HEK293 (cell line): ENCODE data around the gene ZFAND2B.

ENCODE experiments used
- CTCF ChIA-PET: fragments of 350-600 bp; formaldehyde crosslinking; extraction: SDS; loops from one replicate; lab custom pipeline; 2021; ENCODE audit warnings: antibody characterized with exemption; lab: Yijun Ruan, JAX
- POLR2A ChIA-PET: fragments of 300-600 bp; formaldehyde crosslinking; extraction: SDS; loops from one replicate; lab custom pipeline; 2020; ENCODE audit warnings: antibody characterized with exemption, inconsistent platforms; lab: Yijun Ruan, JAX
- H3K27ac ChIP-seq: fragments of 200-500 bp; sonication (Bioruptor generic); 2 replicates; pipeline ENCODE4 v1.5.1; 2014; ENCODE audit warnings: low read depth, low read length, control low read depth, inconsistent platforms; ENCODE audit errors: extremely low read depth
- H3K36me3 ChIP-seq, 2 experiments: fragments of 200-500 bp in 1 of 2; sonication (Bioruptor generic) in 1 of 2; 1 replicate in 1 of 2; 2 replicates in 1 of 2; pipeline ENCODE4 v1.5.1; 2014 to 2017; ENCODE audit warnings: inconsistent platforms in 2 of 2, low read length in 2 of 2; ENCODE audit not compliant: control insufficient read depth in 2 of 2, insufficient read depth in 1 of 2
- H3K4me1 ChIP-seq: fragments of 200-500 bp; sonication (Bioruptor generic); 2 replicates; pipeline ENCODE4 v1.5.1; 2014; ENCODE audit warnings: mild to moderate bottlenecking, low read length, inconsistent platforms; ENCODE audit not compliant: control insufficient read depth, insufficient read depth
- H3K4me3 ChIP-seq: 2 replicates; pipeline ENCODE4 v1.5.1; 2011; ENCODE audit warnings: low read depth, mild to moderate bottlenecking, control low read depth, low read length, moderate library complexity
- H3K9me3 ChIP-seq: fragments of 200-500 bp; sonication (Bioruptor generic); 2 replicates; pipeline ENCODE4 v1.5.1; 2014; ENCODE audit warnings: low read depth, low read length, inconsistent platforms; ENCODE audit not compliant: control insufficient read depth, insufficient read depth
- GFI1B ChIP-seq: fragments of 450-650 bp; formaldehyde crosslinking; IDR thresholded peaks from 2 replicates; pipeline ENCODE4 v1.5.1; 2016; ENCODE audit warnings: missing biosample characterization, missing genetic modification characterization
- GLI4 ChIP-seq: fragments of 450-650 bp; formaldehyde crosslinking; IDR thresholded peaks from 2 replicates; pipeline ENCODE4 v1.5.1; 2016; ENCODE audit warnings: missing biosample characterization, missing genetic modification characterization
- GLIS1 ChIP-seq: fragments of 450-650 bp; formaldehyde crosslinking; IDR thresholded peaks from 2 replicates; pipeline ENCODE4 v1.5.1; 2016; ENCODE audit warnings: missing biosample characterization, missing genetic modification characterization
- KLF9 ChIP-seq: fragments of 450-650 bp; formaldehyde crosslinking; IDR thresholded peaks from 2 replicates; pipeline ENCODE4 v1.5.1; 2016; ENCODE audit warnings: missing biosample characterization, missing genetic modification characterization, low read depth
- MEIS1 ChIP-seq: sonication (generic); formaldehyde crosslinking; IDR thresholded peaks from 2 replicates; pipeline ENCODE4 v1.8.1; 2022; ENCODE audit warnings: missing genetic modification reagents, mild to moderate bottlenecking, borderline replicate concordance
- SALL2 ChIP-seq: fragments of 450-650 bp; formaldehyde crosslinking; IDR thresholded peaks from 2 replicates; pipeline ENCODE4 v1.5.0; 2017; ENCODE audit warnings: missing biosample characterization, mild to moderate bottlenecking, missing genetic modification characterization, borderline replicate concordance
- SCRT1 ChIP-seq: fragments of 450-650 bp; formaldehyde crosslinking; IDR thresholded peaks from 2 replicates; pipeline ENCODE4 v1.5.1; 2016; ENCODE audit warnings: missing biosample characterization, missing genetic modification characterization, borderline replicate concordance
- SP3 ChIP-seq: fragments of 450-650 bp; formaldehyde crosslinking; IDR thresholded peaks from 2 replicates; pipeline ENCODE4 v1.5.1; 2016; ENCODE audit warnings: missing biosample characterization, missing genetic modification characterization
- ZBTB17 ChIP-seq: fragments of 450-650 bp; formaldehyde crosslinking; IDR thresholded peaks from 2 replicates; pipeline ENCODE4 v1.5.1; 2016; ENCODE audit warnings: missing biosample characterization, missing genetic modification characterization
- ZBTB21 ChIP-seq: fragments of 450-650 bp; formaldehyde crosslinking; IDR thresholded peaks from 2 replicates; pipeline ENCODE4 v1.5.1; 2017; ENCODE audit warnings: missing biosample characterization, missing genetic modification characterization
- ZIC2 ChIP-seq: fragments of 450-650 bp; formaldehyde crosslinking; IDR thresholded peaks from 2 replicates; pipeline ENCODE4 v1.5.1; 2016; ENCODE audit warnings: missing biosample characterization, missing genetic modification characterization
- ZNF214 ChIP-seq: fragments of 450-650 bp; formaldehyde crosslinking; IDR thresholded peaks from 2 replicates; pipeline ENCODE4 v1.5.1; 2017; ENCODE audit warnings: missing biosample characterization, mild to moderate bottlenecking, missing genetic modification characterization, borderline replicate concordance
- ZNF239 ChIP-seq: fragments of 450-650 bp; formaldehyde crosslinking; IDR thresholded peaks from 2 replicates; pipeline ENCODE4 v1.5.1; 2016; ENCODE audit warnings: missing biosample characterization, missing genetic modification characterization
- ZNF24 ChIP-seq: fragments of 450-650 bp; formaldehyde crosslinking; IDR thresholded peaks from 2 replicates; pipeline ENCODE4 v1.5.1; 2016; ENCODE audit warnings: missing biosample characterization, missing genetic modification characterization
- ZNF335 ChIP-seq: fragments of 450-650 bp; formaldehyde crosslinking; conservative IDR thresholded peaks from 2 replicates; pipeline ENCODE4 v1.5.1; 2016; ENCODE audit warnings: missing biosample characterization, missing genetic modification characterization
- ZNF37A ChIP-seq: fragments of 450-650 bp; IDR thresholded peaks from 2 replicates; pipeline ENCODE4 v1.5.1; 2018; ENCODE audit warnings: missing biosample characterization, missing genetic modification characterization
- ZNF596 ChIP-seq: fragments of 450-650 bp; IDR thresholded peaks from 2 replicates; pipeline ENCODE4 v1.5.0; 2018; ENCODE audit warnings: missing biosample characterization, mild to moderate bottlenecking, missing genetic modification characterization, moderate library complexity
- ZNF629 ChIP-seq: fragments of 450-650 bp; formaldehyde crosslinking; IDR thresholded peaks from 2 replicates; pipeline ENCODE4 v1.5.1; 2017; ENCODE audit warnings: missing biosample characterization, missing genetic modification characterization
- ZSCAN16 ChIP-seq: fragments of 450-650 bp; formaldehyde crosslinking; IDR thresholded peaks from 2 replicates; pipeline ENCODE4 v1.5.1; 2016; ENCODE audit warnings: missing biosample characterization, missing genetic modification characterization
- ZXDB ChIP-seq: fragments of 450-650 bp; formaldehyde crosslinking; IDR thresholded peaks from 2 replicates; pipeline ENCODE4 v1.5.1; 2016; ENCODE audit warnings: missing biosample characterization, missing genetic modification characterization
- TF ChIP-seq, protein P1 (sequence below): fragments of 450-650 bp; formaldehyde crosslinking; IDR thresholded peaks from 2 replicates; pipeline ENCODE4 v1.5.1; 2016; ENCODE audit warnings: missing biosample characterization, missing genetic modification characterization, borderline replicate concordance
- TF ChIP-seq, protein P2 (sequence below): fragments of 450-650 bp; formaldehyde crosslinking; IDR thresholded peaks from 2 replicates; pipeline ENCODE4 v1.5.1; 2017; ENCODE audit warnings: missing biosample characterization, missing genetic modification characterization
- TF ChIP-seq, protein P3 (sequence below): fragments of 450-650 bp; formaldehyde crosslinking; IDR thresholded peaks from 2 replicates; pipeline ENCODE4 v1.5.1; 2017; ENCODE audit warnings: missing biosample characterization, missing genetic modification characterization
- TF ChIP-seq, protein P4 (sequence below): fragments of 450-650 bp; formaldehyde crosslinking; IDR thresholded peaks from 2 replicates; pipeline ENCODE4 v1.5.1; 2016; ENCODE audit warnings: missing biosample characterization, missing genetic modification characterization

ZFAND2B gene

DNA sequence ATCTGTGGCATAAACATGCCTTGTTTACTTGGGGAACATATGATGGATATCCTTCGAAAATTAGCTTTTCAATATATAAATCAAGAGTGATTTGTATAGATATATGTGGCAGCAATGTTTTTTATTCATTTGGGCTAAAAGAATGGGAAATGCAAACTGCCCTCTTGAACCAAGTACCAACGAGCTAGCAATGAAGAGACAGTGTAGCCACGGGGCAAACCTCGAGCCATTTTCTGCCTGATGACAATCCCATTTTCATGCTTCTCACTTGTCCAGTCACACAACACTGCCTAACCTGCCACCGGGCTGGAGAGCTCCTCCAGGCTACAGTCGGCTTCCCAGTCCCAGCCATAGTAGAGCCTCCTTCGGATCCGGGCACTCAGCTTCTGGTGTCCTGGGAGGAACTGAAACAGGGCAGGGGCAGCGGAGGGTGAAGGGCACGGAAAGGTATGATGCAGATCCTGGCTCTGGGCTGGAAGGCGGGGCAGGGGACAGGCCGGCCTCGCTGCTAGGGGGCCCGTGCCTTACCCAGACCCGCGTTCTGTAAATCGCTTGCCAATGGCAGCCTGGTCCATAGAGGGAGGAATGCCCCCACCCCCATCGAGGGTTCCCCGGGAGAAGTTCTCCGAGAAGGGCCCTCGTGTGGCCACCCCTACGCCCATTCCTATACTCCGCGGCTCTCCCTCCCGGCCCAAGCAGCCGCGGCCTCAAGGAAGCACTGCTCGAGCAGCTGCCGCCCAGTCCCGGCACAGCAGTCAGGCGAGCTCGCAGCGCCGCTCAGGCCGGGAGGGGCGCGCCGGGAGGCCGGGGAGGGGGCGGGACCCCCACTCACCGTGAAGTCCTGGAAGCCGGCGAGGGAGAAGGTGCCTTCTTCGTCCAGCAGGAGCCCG, 30.4 kb upstream of the ZFAND2B start (continued):
- TF ChIP-seq, protein P1, sequence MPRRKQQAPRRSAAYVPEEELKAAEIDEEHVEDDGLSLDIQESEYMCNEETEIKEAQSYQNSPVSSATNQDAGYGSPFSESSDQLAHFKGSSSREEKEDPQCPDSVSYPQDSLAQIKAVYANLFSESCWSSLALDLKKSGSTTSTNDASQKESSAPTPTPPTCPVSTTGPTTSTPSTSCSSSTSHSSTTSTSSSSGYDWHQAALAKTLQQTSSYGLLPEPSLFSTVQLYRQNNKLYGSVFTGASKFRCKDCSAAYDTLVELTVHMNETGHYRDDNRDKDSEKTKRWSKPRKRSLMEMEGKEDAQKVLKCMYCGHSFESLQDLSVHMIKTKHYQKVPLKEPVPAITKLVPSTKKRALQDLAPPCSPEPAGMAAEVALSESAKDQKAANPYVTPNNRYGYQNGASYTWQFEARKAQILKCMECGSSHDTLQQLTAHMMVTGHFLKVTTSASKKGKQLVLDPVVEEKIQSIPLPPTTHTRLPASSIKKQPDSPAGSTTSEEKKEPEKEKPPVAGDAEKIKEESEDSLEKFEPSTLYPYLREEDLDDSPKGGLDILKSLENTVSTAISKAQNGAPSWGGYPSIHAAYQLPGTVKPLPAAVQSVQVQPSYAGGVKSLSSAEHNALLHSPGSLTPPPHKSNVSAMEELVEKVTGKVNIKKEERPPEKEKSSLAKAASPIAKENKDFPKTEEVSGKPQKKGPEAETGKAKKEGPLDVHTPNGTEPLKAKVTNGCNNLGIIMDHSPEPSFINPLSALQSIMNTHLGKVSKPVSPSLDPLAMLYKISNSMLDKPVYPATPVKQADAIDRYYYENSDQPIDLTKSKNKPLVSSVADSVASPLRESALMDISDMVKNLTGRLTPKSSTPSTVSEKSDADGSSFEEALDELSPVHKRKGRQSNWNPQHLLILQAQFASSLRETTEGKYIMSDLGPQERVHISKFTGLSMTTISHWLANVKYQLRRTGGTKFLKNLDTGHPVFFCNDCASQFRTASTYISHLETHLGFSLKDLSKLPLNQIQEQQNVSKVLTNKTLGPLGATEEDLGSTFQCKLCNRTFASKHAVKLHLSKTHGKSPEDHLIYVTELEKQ (tag by site-specific recombination): no peak
- TF ChIP-seq SCRT1 (tag by site-specific recombination) (no peak), ZNF24 (tag by site-specific recombination) (no peak), ZNF37A (tag by site-specific recombination) (no peak), ZNF629 (tag by site-specific recombination) (no peak), ZIC2 (no peak), GFI1B (tag by site-specific recombination) (no peak), ZNF239 (no peak), ZNF214 (no peak), ZXDB (tag by site-specific recombination) (no peak), MEIS1 (CRISPR knock-in tag) (no peak), ZNF335 (tag by site-specific recombination) (peak; percentile 90), SALL2 (tag by site-specific recombination) (no peak)
- TF ChIP-seq, protein P2, sequence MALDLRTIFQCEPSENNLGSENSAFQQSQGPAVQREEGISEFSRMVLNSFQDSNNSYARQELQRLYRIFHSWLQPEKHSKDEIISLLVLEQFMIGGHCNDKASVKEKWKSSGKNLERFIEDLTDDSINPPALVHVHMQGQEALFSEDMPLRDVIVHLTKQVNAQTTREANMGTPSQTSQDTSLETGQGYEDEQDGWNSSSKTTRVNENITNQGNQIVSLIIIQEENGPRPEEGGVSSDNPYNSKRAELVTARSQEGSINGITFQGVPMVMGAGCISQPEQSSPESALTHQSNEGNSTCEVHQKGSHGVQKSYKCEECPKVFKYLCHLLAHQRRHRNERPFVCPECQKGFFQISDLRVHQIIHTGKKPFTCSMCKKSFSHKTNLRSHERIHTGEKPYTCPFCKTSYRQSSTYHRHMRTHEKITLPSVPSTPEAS (tag by site-specific recombination): no peak

DNA sequence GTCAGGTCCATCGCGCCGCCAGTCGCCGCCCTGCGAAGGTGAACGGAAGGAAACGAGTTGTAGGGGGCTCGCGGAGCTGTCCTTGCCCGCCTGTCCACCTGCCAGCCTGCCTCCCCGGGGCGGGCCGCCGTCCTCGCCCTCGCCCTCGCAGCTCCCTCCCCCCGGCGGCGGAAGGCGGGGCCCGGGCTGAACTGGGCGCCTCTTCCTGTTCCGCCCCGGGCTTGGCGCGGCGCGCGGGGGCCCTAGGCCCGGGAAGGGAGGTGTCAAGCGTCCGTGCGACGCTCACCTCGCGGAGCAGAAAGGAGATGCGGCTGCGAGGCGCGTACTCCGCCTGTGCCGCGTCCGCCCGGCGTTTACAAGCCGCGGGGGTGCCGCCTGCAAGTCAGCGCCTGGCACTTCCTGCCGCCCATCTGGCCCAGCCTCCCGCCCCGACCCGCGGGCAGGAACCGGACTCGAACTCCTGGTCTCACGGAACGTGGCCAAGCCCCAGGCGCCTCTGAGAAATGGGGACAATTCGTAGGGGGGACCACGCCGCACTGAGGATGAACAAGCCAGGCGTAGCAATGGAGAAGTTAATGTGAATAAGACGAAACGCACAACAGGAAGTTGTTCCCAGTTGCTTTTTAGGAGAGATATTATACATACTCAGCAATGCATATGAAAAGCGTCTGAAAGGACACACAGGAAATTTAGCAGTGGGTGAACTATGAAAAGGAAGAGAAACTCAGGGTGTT, 29.6 kb upstream of the ZFAND2B start, which contains the start of gene CNPPD1:
TSS of gene CNPPD1 (minus strand) at position 108 of the 734 bp plus-strand sequence. CDS start at position 11, 97 bp downstream.
- ChIA-PET CTCF (interaction anchor here (0.5 to 8.4 kb wide), 7 partner anchors 17 to 240 kb away, joined by 3 to 101 read pairs (median 3); partner anchors contain the start of genes GLB1L, NHEJ1 and STK16), POLR2A (interaction anchor here (0.7 to 2.7 kb wide), 13 partner anchors 17 to 180 kb away, joined by 3 to 27 read pairs (median 4); partner anchors contain the start of genes ABCB6, ANKZF1, ATG9A and CFAP65)
- peaks cover 6% of the 10 kb centered on the region; the same call in 1 of the 2 replicates for H3K4me1 ChIP-seq
- H3K9me3 ChIP-seq: no peaks in the 10 kb centered on the region
- H3K36me3 ChIP-seq: peaks cover 4 to 57% of the 10 kb centered on the region in 2 experiments; a peak in 2 of 3 replicates
- peak within 1 kb of the TSS; percentile 79 for H3K27ac ChIP-seq
- peak within 1 kb of the TSS; percentile 78 for H3K4me3 ChIP-seq
- no peak for TF ChIP-seq ZSCAN16
- TF ChIP-seq, protein P3, sequence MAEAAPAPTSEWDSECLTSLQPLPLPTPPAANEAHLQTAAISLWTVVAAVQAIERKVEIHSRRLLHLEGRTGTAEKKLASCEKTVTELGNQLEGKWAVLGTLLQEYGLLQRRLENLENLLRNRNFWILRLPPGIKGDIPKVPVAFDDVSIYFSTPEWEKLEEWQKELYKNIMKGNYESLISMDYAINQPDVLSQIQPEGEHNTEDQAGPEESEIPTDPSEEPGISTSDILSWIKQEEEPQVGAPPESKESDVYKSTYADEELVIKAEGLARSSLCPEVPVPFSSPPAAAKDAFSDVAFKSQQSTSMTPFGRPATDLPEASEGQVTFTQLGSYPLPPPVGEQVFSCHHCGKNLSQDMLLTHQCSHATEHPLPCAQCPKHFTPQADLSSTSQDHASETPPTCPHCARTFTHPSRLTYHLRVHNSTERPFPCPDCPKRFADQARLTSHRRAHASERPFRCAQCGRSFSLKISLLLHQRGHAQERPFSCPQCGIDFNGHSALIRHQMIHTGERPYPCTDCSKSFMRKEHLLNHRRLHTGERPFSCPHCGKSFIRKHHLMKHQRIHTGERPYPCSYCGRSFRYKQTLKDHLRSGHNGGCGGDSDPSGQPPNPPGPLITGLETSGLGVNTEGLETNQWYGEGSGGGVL (tag by site-specific recombination): peak; percentile 85
- TF ChIP-seq ZNF596 (tag by site-specific recombination): no peak
- TF ChIP-seq ZBTB21 (tag by site-specific recombination): no peak
- TF ChIP-seq GLIS1: peak; percentile 62; the same call in 1 of the 2 replicates
- TF ChIP-seq, protein P2 (tag by site-specific recombination): no peak
- peak; percentile 88; the same call in 1 of the 2 replicates for TF ChIP-seq KLF9 (tag by site-specific recombination)
- TF ChIP-seq MEIS1 (CRISPR knock-in tag): no peak
- TF ChIP-seq ZNF335 (tag by site-specific recombination): peak; percentile 61; the same call in 1 of the 2 replicates
- peak; percentile 59; the same call in 1 of the 2 replicates for TF ChIP-seq ZBTB17 (tag by site-specific recombination)
- TF ChIP-seq, protein P4, sequence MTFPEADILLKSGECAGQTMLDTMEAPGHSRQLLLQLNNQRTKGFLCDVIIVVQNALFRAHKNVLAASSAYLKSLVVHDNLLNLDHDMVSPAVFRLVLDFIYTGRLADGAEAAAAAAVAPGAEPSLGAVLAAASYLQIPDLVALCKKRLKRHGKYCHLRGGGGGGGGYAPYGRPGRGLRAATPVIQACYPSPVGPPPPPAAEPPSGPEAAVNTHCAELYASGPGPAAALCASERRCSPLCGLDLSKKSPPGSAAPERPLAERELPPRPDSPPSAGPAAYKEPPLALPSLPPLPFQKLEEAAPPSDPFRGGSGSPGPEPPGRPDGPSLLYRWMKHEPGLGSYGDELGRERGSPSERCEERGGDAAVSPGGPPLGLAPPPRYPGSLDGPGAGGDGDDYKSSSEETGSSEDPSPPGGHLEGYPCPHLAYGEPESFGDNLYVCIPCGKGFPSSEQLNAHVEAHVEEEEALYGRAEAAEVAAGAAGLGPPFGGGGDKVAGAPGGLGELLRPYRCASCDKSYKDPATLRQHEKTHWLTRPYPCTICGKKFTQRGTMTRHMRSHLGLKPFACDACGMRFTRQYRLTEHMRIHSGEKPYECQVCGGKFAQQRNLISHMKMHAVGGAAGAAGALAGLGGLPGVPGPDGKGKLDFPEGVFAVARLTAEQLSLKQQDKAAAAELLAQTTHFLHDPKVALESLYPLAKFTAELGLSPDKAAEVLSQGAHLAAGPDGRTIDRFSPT (tag by site-specific recombination): peak; percentile 93
- TF ChIP-seq GLI4 (tag by site-specific recombination): no peak
- peak; percentile 77 for TF ChIP-seq SP3 (tag by site-specific recombination)
